Nephron progenitor cell (in vitro differentiated cells): ENCODE measurements around the gene POU2AF1.

Experiments used
- DNase-seq: peaks from one replicate; pipeline ENCODE4 v3.0.0; 2021
- H3K27ac Mint-ChIP-seq: 2 replicates; pipeline ENCODE4 v1.8.0; 2021; ENCODE audit warnings: mild to moderate bottlenecking, moderate library complexity, mixed read lengths
- H3K27me3 Mint-ChIP-seq: 2 replicates; pipeline ENCODE4 v1.8.0; 2021; ENCODE audit warnings: mild to moderate bottlenecking, low read depth, mixed read lengths; ENCODE audit not compliant: poor library complexity
- H3K36me3 Mint-ChIP-seq: 2 replicates; pipeline ENCODE4 v1.8.0; 2021; ENCODE audit warnings: low read depth, mixed read lengths
- H3K4me1 Mint-ChIP-seq: 2 replicates; pipeline ENCODE4 v1.8.0; 2021; ENCODE audit warnings: mixed read lengths
- H3K4me3 Mint-ChIP-seq: 2 replicates; pipeline ENCODE4 v1.8.0; 2021; ENCODE audit warnings: mild to moderate bottlenecking, moderate library complexity, mixed read lengths
- H3K9me3 Mint-ChIP-seq: 2 replicates; pipeline ENCODE4 v1.8.0; 2021; ENCODE audit warnings: mild to moderate bottlenecking, moderate library complexity, mixed read lengths
- TF ChIP-seq, protein P1 (sequence below): fragments of 200-600 bp; sonication (generic); IDR thresholded peaks from 2 replicates; pipeline ENCODE4 v1.5.0; 2021; ENCODE audit warnings: antibody characterized with exemption

Gene POU2AF1

DNA sequence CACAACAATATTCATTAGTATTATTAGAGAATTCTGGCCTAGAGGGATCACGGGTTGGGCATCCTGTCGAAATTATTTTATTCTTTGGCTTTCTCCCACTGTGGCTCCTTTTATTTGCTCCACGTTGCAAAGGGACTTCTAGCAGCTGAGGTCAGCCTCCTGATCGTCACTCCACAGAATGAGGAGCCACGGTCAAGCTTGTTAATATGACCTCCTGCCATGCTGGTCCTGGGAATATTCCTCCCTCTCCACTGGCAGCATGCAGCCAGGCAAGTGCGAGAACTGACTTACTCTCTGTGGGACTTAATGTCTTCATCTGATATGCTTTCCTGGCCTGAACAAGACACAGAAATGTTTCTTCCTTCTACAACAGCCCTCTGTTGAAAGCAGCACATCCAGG, 59.8 kb downstream of the POU2AF1 start:
- Mint-ChIP-seq H3K27ac (peak overlapping the region; percentile 84), H3K4me1 (peaks cover 6% of the 10 kb centered on the region), H3K27me3 (peaks cover 9% of the 10 kb centered on the region), H3K9me3 (peaks cover 19% of the 10 kb centered on the region), H3K36me3 (no peaks in the 10 kb centered on the region), H3K4me3 (no peak overlapping the region)
- DNase-seq, result no peak
- TF ChIP-seq, protein P1, sequence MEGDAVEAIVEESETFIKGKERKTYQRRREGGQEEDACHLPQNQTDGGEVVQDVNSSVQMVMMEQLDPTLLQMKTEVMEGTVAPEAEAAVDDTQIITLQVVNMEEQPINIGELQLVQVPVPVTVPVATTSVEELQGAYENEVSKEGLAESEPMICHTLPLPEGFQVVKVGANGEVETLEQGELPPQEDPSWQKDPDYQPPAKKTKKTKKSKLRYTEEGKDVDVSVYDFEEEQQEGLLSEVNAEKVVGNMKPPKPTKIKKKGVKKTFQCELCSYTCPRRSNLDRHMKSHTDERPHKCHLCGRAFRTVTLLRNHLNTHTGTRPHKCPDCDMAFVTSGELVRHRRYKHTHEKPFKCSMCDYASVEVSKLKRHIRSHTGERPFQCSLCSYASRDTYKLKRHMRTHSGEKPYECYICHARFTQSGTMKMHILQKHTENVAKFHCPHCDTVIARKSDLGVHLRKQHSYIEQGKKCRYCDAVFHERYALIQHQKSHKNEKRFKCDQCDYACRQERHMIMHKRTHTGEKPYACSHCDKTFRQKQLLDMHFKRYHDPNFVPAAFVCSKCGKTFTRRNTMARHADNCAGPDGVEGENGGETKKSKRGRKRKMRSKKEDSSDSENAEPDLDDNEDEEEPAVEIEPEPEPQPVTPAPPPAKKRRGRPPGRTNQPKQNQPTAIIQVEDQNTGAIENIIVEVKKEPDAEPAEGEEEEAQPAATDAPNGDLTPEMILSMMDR, result no peak

GRCh38 chr11:111312076-111312475, 67.0 kb downstream of the POU2AF1 start:
- TF ChIP-seq, protein P1, result no peak
- peaks cover 9% of the 10 kb centered on the region for H3K27me3 Mint-ChIP-seq

DNA sequence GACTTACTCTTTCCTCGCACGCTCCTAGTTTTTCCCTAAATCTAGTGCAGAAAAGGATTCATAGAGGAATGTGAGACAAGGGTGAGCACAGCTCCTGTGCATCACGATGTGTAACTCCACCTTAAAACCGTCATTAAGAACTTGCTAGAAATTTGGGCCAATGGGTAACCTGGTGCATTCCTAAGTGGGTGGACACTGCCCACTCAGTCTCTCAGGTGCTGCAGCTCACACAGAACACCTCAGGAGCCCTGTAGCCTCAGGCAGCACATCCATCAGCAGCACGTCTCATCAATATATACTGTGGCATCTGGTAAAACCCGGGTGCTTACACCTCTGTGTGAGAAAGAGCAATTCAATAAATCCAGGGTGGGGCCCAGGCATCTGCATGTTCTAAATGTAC, 68.4 kb downstream of the POU2AF1 start:
- Mint-ChIP-seq H3K4me3 (no peak overlapping the region), H3K27me3 (peaks cover 9% of the 10 kb centered on the region), H3K36me3 (no peaks in the 10 kb centered on the region), H3K4me1 (peaks cover 2% of the 10 kb centered on the region), H3K9me3 (peaks cover 18% of the 10 kb centered on the region), H3K27ac (no peak overlapping the region)
- DNase-seq, result no peak
- TF ChIP-seq, protein P1, result no peak

More at GRCh38 chr11:111312076-111312475, 67.0 kb downstream of the POU2AF1 start:
- H3K4me3 Mint-ChIP-seq, result no peak overlapping the region
- no peaks in the 10 kb centered on the region for H3K4me1 Mint-ChIP-seq
- H3K36me3 Mint-ChIP-seq, result no peaks in the 10 kb centered on the region
- H3K27ac Mint-ChIP-seq, result no peak overlapping the region
- no peak for DNase-seq
- peaks cover 26% of the 10 kb centered on the region for H3K9me3 Mint-ChIP-seq

- H3K36me3 Mint-ChIP-seq, result no peaks in the 10 kb centered on the region
- DNase-seq, result no peak
- no peak overlapping the region for H3K4me3 Mint-ChIP-seq
- peaks cover 9% of the 10 kb centered on the region for H3K27me3 Mint-ChIP-seq
- TF ChIP-seq, protein P1, result no peak
- no peak overlapping the region for H3K27ac Mint-ChIP-seq
- H3K9me3 Mint-ChIP-seq, result peaks cover 12% of the 10 kb centered on the region
- H3K4me1 Mint-ChIP-seq, result peaks cover 8% of the 10 kb centered on the region
Observed at GRCh38 chr11:111310088-111310487, 69.0 kb downstream of the POU2AF1 start.

- TF ChIP-seq, protein P1, result no peak
- Mint-ChIP-seq H3K4me3 (no peak overlapping the region), H3K9me3 (peaks cover 7% of the 10 kb centered on the region), H3K36me3 (no peaks in the 10 kb centered on the region), H3K4me1 (peaks cover 13% of the 10 kb centered on the region), H3K27me3 (peaks cover 6% of the 10 kb centered on the region), H3K27ac (no peak overlapping the region)
- DNase-seq, result no peak
Observed at GRCh38 chr11:111309215-111309915, 69.7 kb downstream of the POU2AF1 start.

GRCh38 chr11:111308140-111308539, 70.9 kb downstream of the POU2AF1 start:
- Mint-ChIP-seq H3K27me3 (peaks cover 9% of the 10 kb centered on the region), H3K4me3 (no peak overlapping the region), H3K9me3 (peaks cover under 1% of the 10 kb centered on the region), H3K36me3 (no peaks in the 10 kb centered on the region), H3K4me1 (peaks cover 17% of the 10 kb centered on the region), H3K27ac (no peak overlapping the region)
- no peak for DNase-seq
- TF ChIP-seq, protein P1, result no peak
